ENCODE data around the gene COA6. TPM values are rescaled to one million over a fixed set of nuclear protein-coding genes. Genes with fewer than 3 reads are reported as not detected.

The COA6 gene
- total RNA-seq, 4 donors from 2014 or later = 8.6 to 21.4 (median 16.3) TPM

DNA sequence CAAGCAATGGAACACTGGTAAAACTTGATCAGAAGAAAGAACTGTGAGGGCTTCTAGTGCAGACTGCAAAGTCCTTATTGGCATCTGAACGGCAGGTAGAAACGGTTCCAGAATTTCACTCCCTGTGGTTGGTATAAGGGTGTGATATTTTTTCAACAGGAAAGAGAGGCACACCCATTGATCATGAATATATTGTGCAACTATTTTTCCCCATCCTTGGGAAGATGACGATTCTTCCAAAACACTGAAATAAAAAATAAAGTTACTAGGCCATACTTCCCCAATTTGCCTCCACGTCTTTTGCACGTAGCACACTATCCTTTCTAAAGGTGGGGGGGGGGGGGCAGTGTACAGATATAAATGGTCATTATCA lies 56.2 kb downstream of the COA6 start:
- 68% methylated on average over 5 of the region's 5 CpGs for WGBS
- H3K36me3 ChIP-seq = peaks cover 55% of the 10 kb centered on the region

DNA sequence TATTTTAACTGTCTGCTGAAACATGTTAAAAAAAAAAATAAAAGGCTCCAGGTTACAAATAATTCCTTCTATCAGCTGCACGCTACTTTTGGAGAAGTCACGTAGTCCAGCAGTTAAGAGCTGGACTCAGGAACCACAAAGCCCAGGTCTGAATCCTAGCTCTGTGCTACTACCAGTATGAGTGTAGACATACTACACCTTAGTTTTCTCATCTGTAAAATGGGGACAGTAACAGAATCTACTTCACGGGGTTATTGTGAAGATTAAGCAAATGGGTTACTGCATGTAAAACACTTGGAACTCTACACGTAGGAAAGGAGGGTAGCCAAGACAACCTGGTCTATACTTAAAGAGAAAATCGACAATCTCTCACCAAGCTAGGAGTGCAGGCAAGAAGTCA lies 57.4 kb downstream of the COA6 start:
- 92% methylated on average over 5 of the region's 5 CpGs for WGBS

More for the DNA sequence above, 56.2 kb downstream of the COA6 start:
- TF ChIP-seq POLR2A (IDR thresholded peaks at IDR 0.05) (no peak), EP300 (IDR thresholded peaks at IDR 0.05) (no peak)
- no peak for DNase-seq (ENCODE audit: low spot score in 2 of 2)
- Histone ChIP-seq H3K27ac (no peak overlapping the region), H3K4me3 (no peak overlapping the region), H3K27me3 (no peaks in the 10 kb centered on the region), H3K4me1 (no peaks in the 10 kb centered on the region), H3K9me3 (no peaks in the 10 kb centered on the region)

DNA sequence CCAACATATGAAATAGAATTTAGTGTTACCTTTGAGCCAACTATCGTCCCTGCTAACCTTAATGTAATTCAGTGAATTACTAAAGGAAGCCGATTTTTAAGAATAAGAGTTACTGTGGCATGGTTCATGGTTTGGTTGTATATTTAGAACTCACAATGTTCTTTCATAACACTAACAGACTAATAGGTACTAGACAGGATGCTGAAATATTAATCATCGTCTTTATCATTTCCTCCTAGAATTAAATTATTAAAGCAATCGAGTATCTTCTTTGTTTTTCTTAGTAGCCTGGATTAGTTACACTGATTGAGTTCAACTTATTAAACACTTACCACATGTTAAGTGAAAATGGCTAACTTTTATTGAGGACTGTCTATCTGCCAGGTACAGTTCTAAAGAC lies 58.0 kb downstream of the COA6 start:
- no peak overlapping the region for H3K4me3 ChIP-seq
- TF ChIP-seq EP300 (IDR thresholded peaks at IDR 0.05) = no peak
- no peak for TF ChIP-seq CTCF (IDR thresholded peaks at IDR 0.05)
- no peaks in the 10 kb centered on the region for H3K27me3 ChIP-seq
- H3K4me1 ChIP-seq = no peaks in the 10 kb centered on the region
- 88% methylated on average over 4 of the region's 4 CpGs for WGBS
- no peak for DNase-seq (ENCODE audit: low spot score in 2 of 2)
- no peaks in the 10 kb centered on the region for H3K9me3 ChIP-seq
- no peak overlapping the region for H3K27ac ChIP-seq
- H3K36me3 ChIP-seq = peaks cover 44% of the 10 kb centered on the region

More for the DNA sequence above, 57.4 kb downstream of the COA6 start:
- no peaks in the 10 kb centered on the region for H3K4me1 ChIP-seq
- TF ChIP-seq EP300 (IDR thresholded peaks at IDR 0.05) (no peak), POLR2AphosphoS5 (IDR thresholded peaks at IDR 0.05) (no peak), CTCF (IDR thresholded peaks at IDR 0.05) (no peak), POLR2A (IDR thresholded peaks at IDR 0.05) (no peak)
- H3K36me3 ChIP-seq = peaks cover 47% of the 10 kb centered on the region
- H3K27me3 ChIP-seq = no peaks in the 10 kb centered on the region
- DNase-seq (ENCODE audit: low spot score in 2 of 2) = no peak
- H3K9me3 ChIP-seq = no peaks in the 10 kb centered on the region
- no peak overlapping the region for H3K4me3 ChIP-seq
- H3K27ac ChIP-seq = no peak overlapping the region

DNA sequence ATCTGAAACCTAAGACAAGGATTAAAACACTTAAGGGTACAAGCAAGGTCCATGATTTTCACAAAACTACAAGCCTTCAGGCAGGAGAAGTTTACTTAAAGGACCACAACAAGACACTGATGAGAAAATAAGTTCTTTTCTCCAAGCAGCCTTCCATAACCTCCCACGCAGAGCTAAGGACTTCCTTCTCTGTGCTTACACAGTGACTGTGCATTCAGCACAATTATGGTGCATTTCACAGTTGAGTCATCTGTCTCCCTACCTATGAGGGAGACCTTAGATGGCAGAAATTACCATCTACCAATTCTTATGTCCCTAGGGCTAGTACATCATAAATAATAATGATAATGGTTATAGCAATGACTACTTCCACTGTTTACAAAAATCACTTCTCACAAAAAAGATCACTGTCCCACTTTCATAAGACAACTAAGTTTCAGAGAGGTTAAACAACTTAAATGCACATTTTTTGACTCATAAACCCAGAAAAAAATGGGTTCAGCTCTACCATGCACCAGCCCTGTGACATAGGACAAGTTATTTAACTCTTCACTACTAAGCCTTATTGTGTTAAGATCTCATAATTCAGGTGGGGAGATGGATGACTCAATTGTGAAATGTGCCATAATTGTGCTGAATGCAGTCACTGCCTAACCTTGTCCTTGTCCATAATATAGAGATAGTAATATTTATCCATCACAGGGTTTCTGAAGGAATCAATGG lies 60.5 kb downstream of the COA6 start:
- DNase-seq (ENCODE audit: low spot score in 2 of 2) = no peak
- no peaks in the 10 kb centered on the region for H3K27me3 ChIP-seq
- H3K9me3 ChIP-seq = no peaks in the 10 kb centered on the region
- no peak overlapping the region for H3K4me3 ChIP-seq
- no peak overlapping the region for H3K27ac ChIP-seq
- peaks cover 39% of the 10 kb centered on the region for H3K36me3 ChIP-seq
- H3K4me1 ChIP-seq = no peaks in the 10 kb centered on the region
- no peak for TF ChIP-seq CTCF (IDR thresholded peaks at IDR 0.05)
- TF ChIP-seq POLR2A (IDR thresholded peaks at IDR 0.05) = no peak
- TF ChIP-seq POLR2AphosphoS5 (IDR thresholded peaks at IDR 0.05) = no peak
- TF ChIP-seq EP300 (IDR thresholded peaks at IDR 0.05) = no peak
- WGBS = 100% methylated on average over 1 of the region's 1 CpG

Other genes with a start within 250 kb of the COA6 start
- 10 to 100 TPM; 21.1 to 78.2 (median 23.5) TPM for gene TARBP1, start 105.7 kb downstream of the COA6 start, total RNA-seq
- gene IRF2BP2, start 236.7 kb downstream of the COA6 start, total RNA-seq = 100 to 1,000 TPM; 129 to 195 (median 159) TPM

Measured in suprapubic skin (tissue), 4 donors.